ENCODE results near the gene LNPK.

LNPK gene

DNA sequence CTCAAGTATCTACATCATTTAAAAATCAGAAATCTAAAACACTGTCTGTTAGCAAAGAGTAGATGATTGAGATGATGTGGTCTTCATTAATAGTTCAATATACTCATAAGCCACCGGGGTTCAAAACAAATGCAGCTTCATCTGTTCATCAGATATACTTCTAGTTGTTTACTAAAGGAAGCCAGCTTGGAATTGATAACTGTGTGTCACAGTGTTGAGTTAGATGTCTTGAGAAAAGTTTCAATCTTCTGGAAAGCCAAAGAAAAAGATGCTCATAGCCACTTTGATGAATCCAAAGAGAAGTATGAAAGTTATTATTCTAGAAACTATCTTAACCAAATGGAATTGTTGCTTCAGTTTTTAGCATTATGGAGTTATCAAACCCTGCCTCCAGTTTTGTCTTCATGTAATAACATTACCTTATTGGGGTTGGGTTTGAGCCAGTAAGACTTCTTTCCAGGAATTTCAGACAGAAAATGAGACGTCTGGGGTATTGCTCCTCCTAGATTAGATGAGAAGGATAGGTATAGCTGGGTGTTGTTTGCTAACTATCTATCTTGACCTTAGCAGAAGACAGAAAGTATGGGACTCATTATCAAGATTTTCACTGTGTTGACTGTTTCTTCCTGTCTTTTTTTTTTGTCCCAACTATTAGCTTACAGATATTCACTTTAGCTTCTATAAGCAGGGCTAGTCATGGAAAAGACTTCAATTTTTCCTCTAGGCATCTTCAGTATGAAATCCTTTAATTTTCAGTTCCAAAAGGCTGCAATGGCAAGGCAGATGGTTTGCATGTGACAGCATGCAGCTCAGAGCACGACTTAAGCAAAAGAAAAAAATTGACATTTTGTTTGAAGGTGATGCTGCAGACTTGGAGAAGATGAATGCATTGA, 66.5 kb downstream of the LNPK start:
- no peak overlapping the region for H3K4me3 ChIP-seq
- H3K9me3 ChIP-seq: no peaks in the 10 kb centered on the region
- peaks cover 0 to 8% (median 0%) of the 10 kb centered on the region in 4 donors for H3K4me1 ChIP-seq
- peaks cover 26% of the 10 kb centered on the region in 3 donors for H3K36me3 ChIP-seq
- H3K27me3 ChIP-seq: no peaks in the 10 kb centered on the region
- intact Hi-C loops (cut with DNase I; ENCODE audit: low total_unique reads): no loop called here
- TF ChIP-seq, protein P1, sequence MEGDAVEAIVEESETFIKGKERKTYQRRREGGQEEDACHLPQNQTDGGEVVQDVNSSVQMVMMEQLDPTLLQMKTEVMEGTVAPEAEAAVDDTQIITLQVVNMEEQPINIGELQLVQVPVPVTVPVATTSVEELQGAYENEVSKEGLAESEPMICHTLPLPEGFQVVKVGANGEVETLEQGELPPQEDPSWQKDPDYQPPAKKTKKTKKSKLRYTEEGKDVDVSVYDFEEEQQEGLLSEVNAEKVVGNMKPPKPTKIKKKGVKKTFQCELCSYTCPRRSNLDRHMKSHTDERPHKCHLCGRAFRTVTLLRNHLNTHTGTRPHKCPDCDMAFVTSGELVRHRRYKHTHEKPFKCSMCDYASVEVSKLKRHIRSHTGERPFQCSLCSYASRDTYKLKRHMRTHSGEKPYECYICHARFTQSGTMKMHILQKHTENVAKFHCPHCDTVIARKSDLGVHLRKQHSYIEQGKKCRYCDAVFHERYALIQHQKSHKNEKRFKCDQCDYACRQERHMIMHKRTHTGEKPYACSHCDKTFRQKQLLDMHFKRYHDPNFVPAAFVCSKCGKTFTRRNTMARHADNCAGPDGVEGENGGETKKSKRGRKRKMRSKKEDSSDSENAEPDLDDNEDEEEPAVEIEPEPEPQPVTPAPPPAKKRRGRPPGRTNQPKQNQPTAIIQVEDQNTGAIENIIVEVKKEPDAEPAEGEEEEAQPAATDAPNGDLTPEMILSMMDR (IDR thresholded peaks at IDR 0.05): no peak
- DNase-seq: no peak
- H3K27ac ChIP-seq: no peak overlapping the region

GRCh38 chr2:175932675-175933074, 69.4 kb downstream of the LNPK start:
- no peak for DNase-seq
- intact Hi-C loops (cut with DNase I; ENCODE audit: low total_unique reads): no loop called here
- TF ChIP-seq, protein P1 (IDR thresholded peaks at IDR 0.05): no peak
- Histone ChIP-seq H3K9me3 (no peaks in the 10 kb centered on the region), H3K27ac (no peak overlapping the region), H3K4me3 (no peak overlapping the region), H3K36me3 (peaks cover 12 to 21% (median 17%) of the 10 kb centered on the region in 3 donors), H3K27me3 (no peaks in the 10 kb centered on the region), H3K4me1 (peaks cover 0 to 8% (median 0%) of the 10 kb centered on the region in 4 donors)

GRCh38 chr2:175931805-175932204, 70.3 kb downstream of the LNPK start:
- Histone ChIP-seq H3K4me3 (no peak overlapping the region), H3K4me1 (peaks cover 0 to 8% (median 0%) of the 10 kb centered on the region in 4 donors), H3K27me3 (no peaks in the 10 kb centered on the region), H3K36me3 (peaks cover 4 to 18% (median 15%) of the 10 kb centered on the region in 3 donors), H3K9me3 (no peaks in the 10 kb centered on the region), H3K27ac (peak overlapping the region; percentile 21 to 32)
- intact Hi-C loops (cut with DNase I; ENCODE audit: low total_unique reads): no loop called here
- TF ChIP-seq, protein P1 (IDR thresholded peaks at IDR 0.05): no peak
- no peak for DNase-seq

GRCh38 chr2:175930504-175930903, 71.6 kb downstream of the LNPK start:
- DNase-seq: no peak
- TF ChIP-seq, protein P1 (IDR thresholded peaks at IDR 0.05): no peak
- H3K27ac ChIP-seq: peak overlapping the region in 1 of 2 donors; percentile 16
- H3K9me3 ChIP-seq: no peaks in the 10 kb centered on the region
- H3K36me3 ChIP-seq: peaks cover 0 to 15% (median 10%) of the 10 kb centered on the region in 3 donors
- H3K27me3 ChIP-seq: no peaks in the 10 kb centered on the region
- no peak overlapping the region for H3K4me3 ChIP-seq
- H3K4me1 ChIP-seq: peaks cover 0 to 8% (median 0%) of the 10 kb centered on the region in 4 donors
- intact Hi-C loops (cut with DNase I; ENCODE audit: low total_unique reads): no loop called here

DNA sequence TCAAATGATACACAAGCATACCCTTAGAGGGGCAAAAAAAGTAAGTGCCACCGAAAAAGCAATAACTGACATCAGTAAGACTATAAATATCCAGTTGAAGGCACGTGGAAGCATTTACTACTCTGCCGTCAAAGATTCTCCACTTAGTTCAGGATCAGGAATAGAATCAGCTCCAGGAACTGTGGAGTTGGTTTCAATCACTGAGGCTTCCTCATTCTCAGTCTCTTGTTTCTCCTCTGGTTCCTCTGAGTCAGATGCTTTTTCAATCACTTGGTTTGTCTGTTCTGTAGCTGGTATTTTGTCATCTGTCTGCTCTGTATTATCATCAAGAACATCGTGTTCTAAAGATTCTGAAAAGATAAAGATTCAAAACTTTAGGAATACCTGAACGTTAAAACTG, 72.2 kb downstream of the LNPK start:
- Histone ChIP-seq H3K4me3 (no peak overlapping the region), H3K27ac (no peak overlapping the region), H3K36me3 (peaks cover 0 to 15% (median 5%) of the 10 kb centered on the region in 3 donors), H3K9me3 (no peaks in the 10 kb centered on the region), H3K27me3 (no peaks in the 10 kb centered on the region), H3K4me1 (peaks cover 0 to 8% (median 0%) of the 10 kb centered on the region in 4 donors)
- intact Hi-C loops (cut with DNase I; ENCODE audit: low total_unique reads): no loop called here
- DNase-seq: no peak
- TF ChIP-seq, protein P1 (IDR thresholded peaks at IDR 0.05): no peak
